GM23338 (cell line): ENCODE data around the gene RIC8B. TPM values are rescaled to one million over a fixed set of nuclear protein-coding genes. Genes with fewer than 3 reads are reported as not detected.
A peak's percentile ranks its signal among the peaks of the same experiment; 100 is the strongest.

ENCODE experiments used
- ATAC-seq: fragments of 200-7000 bp; cut with Tn5 transposase; 3 replicates; pipeline ENCODE4 v1.9.1; 2020
- DNase-seq: peaks from one replicate; pipeline ENCODE4 v3.0.0-alpha.2; 2015; ENCODE audit warnings: low spot score
- H2AFZ ChIP-seq: fragments of 200-600 bp; sonication (generic); 2 replicates; pipeline ENCODE4 v1.8.0; 2016; ENCODE audit warnings: antibody characterized with exemption, mild to moderate bottlenecking, moderate library complexity
- H3F3A ChIP-seq: fragments of 200-600 bp; sonication (generic); replicated peaks from 2 replicates; pipeline ENCODE4 v1.8.0; 2017; ENCODE audit warnings: antibody characterized with exemption, mixed run types, low read depth
- H3K27ac ChIP-seq: fragments of 200-600 bp; sonication (generic); 2 replicates; pipeline ENCODE4 v1.6.1; 2016; ENCODE audit warnings: low read depth
- H3K27me3 ChIP-seq: fragments of 200-600 bp; sonication (generic); 2 replicates; pipeline ENCODE4 v1.8.0; 2016; ENCODE audit warnings: mild to moderate bottlenecking, mixed run types, moderate library complexity; ENCODE audit not compliant: insufficient read depth
- H3K36me3 ChIP-seq: fragments of 200-600 bp; sonication (generic); 2 replicates; pipeline ENCODE4 v1.8.0; 2016; ENCODE audit warnings: mild to moderate bottlenecking; ENCODE audit not compliant: insufficient read depth
- H3K4me1 ChIP-seq: fragments of 200-600 bp; sonication (generic); 2 replicates; pipeline ENCODE4 v1.8.0; 2016; ENCODE audit warnings: mild to moderate bottlenecking, moderate library complexity; ENCODE audit not compliant: insufficient read depth
- H3K4me2 ChIP-seq: fragments of 200-600 bp; sonication (generic); 2 replicates; pipeline ENCODE4 v1.7.1; 2017; ENCODE audit warnings: mixed run types
- H3K4me3 ChIP-seq: fragments of 200-600 bp; sonication (generic); 2 replicates; pipeline ENCODE4 v1.6.1; 2016; ENCODE audit warnings: mixed run types
- H3K79me2 ChIP-seq: fragments of 200-600 bp; sonication (generic); replicated peaks from 2 replicates; pipeline ENCODE4 v1.8.0; 2017; ENCODE audit warnings: mild to moderate bottlenecking; ENCODE audit not compliant: insufficient read depth
- H3K9me2 ChIP-seq: fragments of 200-600 bp; sonication (generic); 2 replicates; pipeline ENCODE4 v1.8.0; 2017; ENCODE audit not compliant: insufficient read depth
- H4K20me1 ChIP-seq: fragments of 200-600 bp; sonication (generic); replicated peaks from 2 replicates; pipeline ENCODE4 v1.8.0; 2017; ENCODE audit warnings: mild to moderate bottlenecking; ENCODE audit not compliant: insufficient read depth
- H3K27ac Mint-ChIP-seq: 2 replicates; pipeline ENCODE4 v1.8.0; 2020; ENCODE audit warnings: inconsistent platforms, mild to moderate bottlenecking, moderate library complexity, mixed read lengths
- H3K27me3 Mint-ChIP-seq: 3 replicates; pipeline ENCODE4 v1.8.0; 2022; ENCODE audit warnings: low read depth, mild to moderate bottlenecking, moderate library complexity, mixed read lengths, inconsistent platforms; ENCODE audit not compliant: insufficient read depth, poor library complexity
- H3K36me3 Mint-ChIP-seq: 3 replicates; pipeline ENCODE4 v1.8.0; 2021; ENCODE audit warnings: low read depth, mild to moderate bottlenecking, inconsistent platforms, moderate library complexity, mixed read lengths
- H3K4me1 Mint-ChIP-seq: 3 replicates; pipeline ENCODE4 v1.8.0; 2020; ENCODE audit warnings: mild to moderate bottlenecking, inconsistent platforms, mixed read lengths
- H3K4me3 Mint-ChIP-seq: 3 replicates; pipeline ENCODE4 v1.8.0; 2021; ENCODE audit warnings: moderate library complexity, mild to moderate bottlenecking, inconsistent platforms, mixed read lengths
- H3K9me3 Mint-ChIP-seq: 3 replicates; pipeline ENCODE4 v1.8.0; 2020; ENCODE audit warnings: moderate library complexity, mild to moderate bottlenecking, inconsistent platforms, mixed read lengths
- CREB1 ChIP-seq: fragments of 250-450 bp; sonication (Bioruptor Pico); IDR thresholded peaks from 2 replicates; pipeline ENCODE4 v1.5.0; 2020; ENCODE audit warnings: low read depth, mild to moderate bottlenecking, moderate library complexity
- NANOG ChIP-seq: IDR thresholded peaks from 2 replicates; pipeline ENCODE4 v1.6.1; 2016; ENCODE audit warnings: antibody characterized with exemption, borderline replicate concordance
- POLR2AphosphoS5 ChIP-seq: IDR thresholded peaks from 2 replicates; pipeline ENCODE4 v1.6.1; 2016; ENCODE audit warnings: antibody characterized with exemption, low read depth
- REST ChIP-seq: IDR thresholded peaks from one replicate; pipeline ENCODE4 v1.6.1; 2018; ENCODE audit warnings: antibody characterized with exemption; ENCODE audit not compliant: unreplicated experiment
- ZNF331 ChIP-seq: fragments of 250-450 bp; sonication (Bioruptor Pico); IDR thresholded peaks from 2 replicates; pipeline ENCODE4 v1.5.0; 2020; ENCODE audit warnings: low read depth, mild to moderate bottlenecking, moderate library complexity
- ZNF462 ChIP-seq: fragments of 250-450 bp; sonication (Bioruptor Pico); IDR thresholded peaks from 2 replicates; pipeline ENCODE4 v1.5.0; 2020; ENCODE audit warnings: mild to moderate bottlenecking, moderate library complexity
- polyA plus RNA-seq: library from polyadenylated mRNA; unstranded; fragments of >200 nt; fragmentation: Nextera tagmentation; extraction: Ambion mirVana; gene quantifications from 2 replicates; pipeline ENCODE4 v1.2.1, GENCODE V29; 2016
- total RNA-seq: library from RNA; depleted of rRNA; stranded (reverse); fragments of >200 nt; shearing (Covaris generic); gene quantifications from 2 replicates; pipeline ENCODE4 v1.2.3, GENCODE V29; 2014

Gene RIC8B
- total and polyA plus RNA-seq, 2 experiments from 2014 or later = 12.3 to 25.5 TPM

GRCh38 chr12:106767954-106768822 lies 6.3 kb upstream of the RIC8B start:
- Histone ChIP-seq H3K4me3 (peak overlapping the region; percentile 32), H4K20me1 (no peaks in the 10 kb centered on the region), H3F3A (no peaks in the 10 kb centered on the region), H3K36me3 (no peaks in the 10 kb centered on the region), H2AFZ (no peak overlapping the region), H3K4me1 (peaks cover 45% of the 10 kb centered on the region), H3K9me2 (no peaks in the 10 kb centered on the region), H3K27me3 (no peaks in the 10 kb centered on the region), H3K27ac (peak overlapping the region; percentile 92), H3K79me2 (no peaks in the 10 kb centered on the region), H3K4me2 (peak overlapping the region; percentile 59)
- ATAC-seq = peak; percentile 67
- H3K9me3 Mint-ChIP-seq = no peaks in the 10 kb centered on the region; the same call in 2 of the 3 replicates
- peak overlapping the region; percentile 54 for H3K4me3 Mint-ChIP-seq
- DNase-seq = peak; percentile 77
- peaks cover 66% of the 10 kb centered on the region for H3K4me1 Mint-ChIP-seq
- TF ChIP-seq REST = no peak
- peak; percentile 82 for TF ChIP-seq NANOG
- TF ChIP-seq CREB1 (CRISPR knock-in tag) = peak; percentile 62
- no peak for TF ChIP-seq ZNF331 (CRISPR knock-in tag)
- TF ChIP-seq POLR2AphosphoS5 = no peak
- no peak for TF ChIP-seq ZNF462 (CRISPR knock-in tag)
- peaks cover 10% of the 10 kb centered on the region for H3K27me3 Mint-ChIP-seq
- H3K36me3 Mint-ChIP-seq = no peaks in the 10 kb centered on the region
- H3K27ac Mint-ChIP-seq = peak overlapping the region; percentile 93
